Measurements from ENCODE around the gene ELL.

The ELL gene

GRCh38 chr19:18442941-18443340 is 78.9 kb downstream of the ELL start:
- DNase-seq = no peak

GRCh38 chr19:18441804-18442788 is 79.8 kb downstream of the ELL start:
- no peak for DNase-seq

GRCh38 chr19:18440936-18441803 is 80.7 kb downstream of the ELL start:
- no peak for DNase-seq

- DNase-seq = no peak
These were observed 81.4 kb downstream of the ELL start for GRCh38 chr19:18440415-18440877.

GRCh38 chr19:18439910-18440237 is 82.0 kb downstream of the ELL start:
- DNase-seq = no peak

GRCh38 chr19:18439025-18439909 is 82.6 kb downstream of the ELL start:
- DNase-seq = no peak

- no peak for DNase-seq
These were observed 83.4 kb downstream of the ELL start for GRCh38 chr19:18438331-18439024.

- no peak for DNase-seq
These were observed 84.2 kb downstream of the ELL start, which contains the start of gene ISYNA1 for GRCh38 chr19:18437491-18438330. Gene ISYNA1 (minus strand): TSS chr19:18438133. CDS start chr19:18437979, 154 bp downstream.

- DNase-seq = peak; percentile 28 to 56
These were observed 85.0 kb downstream of the ELL start for GRCh38 chr19:18436671-18437490.

- DNase-seq = no peak
These were observed 85.8 kb downstream of the ELL start for GRCh38 chr19:18435842-18436670.

- no peak for DNase-seq
These were observed 86.6 kb downstream of the ELL start for GRCh38 chr19:18435178-18435841.

- DNase-seq = no peak
These were observed 87.3 kb downstream of the ELL start for GRCh38 chr19:18434411-18435175.

GRCh38 chr19:18433735-18434398 is 88.0 kb downstream of the ELL start:
- DNase-seq = no peak

GRCh38 chr19:18433015-18433691 is 88.7 kb downstream of the ELL start:
- no peak for DNase-seq

GRCh38 chr19:18432275-18433014 is 89.4 kb downstream of the ELL start:
- no peak for DNase-seq
